MCF 10A (cell line): Measurements from ENCODE around the gene DNAJC2. TPM values are rescaled to one million over a fixed set of nuclear protein-coding genes. Genes with fewer than 3 reads are reported as not detected.

ENCODE experiments used
- BruUV-seq: library from RNA; stranded (reverse); fragments of 400-500 nt; replicated peaks from 2 replicates; lab custom pipeline; 2021; lab: Mats Ljungman, UMichigan
- CTCF ChIA-PET: fragments of 300-600 bp; sonication (Branson Sonifier 250); formaldehyde crosslinking; extraction: SDS; loops from one replicate; lab custom pipeline; 2021; ENCODE audit warnings: antibody characterized with exemption, inconsistent platforms; lab: Yijun Ruan, JAX
- POLR2A ChIA-PET: fragments of 300-600, 350-650 bp; sonication (Branson Sonifier 250); formaldehyde crosslinking; extraction: SDS; loops from one replicate; lab custom pipeline; 2020; ENCODE audit warnings: antibody characterized with exemption, inconsistent platforms; lab: Yijun Ruan, JAX
- DNase-seq: peaks from one replicate; pipeline ENCODE4 v3.0.0-alpha.2; 2018; ENCODE audit not compliant: unreplicated experiment
- H3K27ac Mint-ChIP-seq: one replicate; pipeline ENCODE4 v1.8.0; 2022; ENCODE audit warnings: mild to moderate bottlenecking, low read depth, mixed read lengths; ENCODE audit not compliant: unreplicated experiment
- H3K27me3 Mint-ChIP-seq: one replicate; pipeline ENCODE4 v1.8.0; 2022; ENCODE audit warnings: mixed read lengths; ENCODE audit not compliant: insufficient read depth, unreplicated experiment
- H3K36me3 Mint-ChIP-seq: one replicate; pipeline ENCODE4 v1.8.0; 2022; ENCODE audit warnings: mild to moderate bottlenecking, moderate library complexity, mixed read lengths; ENCODE audit not compliant: insufficient read depth, unreplicated experiment
- H3K4me1 Mint-ChIP-seq: one replicate; pipeline ENCODE4 v1.8.0; 2022; ENCODE audit warnings: mixed read lengths; ENCODE audit not compliant: insufficient read depth, unreplicated experiment
- H3K4me3 Mint-ChIP-seq: one replicate; pipeline ENCODE4 v1.8.0; 2022; ENCODE audit warnings: mild to moderate bottlenecking, moderate library complexity, mixed read lengths; ENCODE audit not compliant: unreplicated experiment
- H3K9me3 Mint-ChIP-seq: one replicate; pipeline ENCODE4 v1.8.0; 2022; ENCODE audit warnings: mixed read lengths; ENCODE audit not compliant: unreplicated experiment
- intact Hi-C: fragments of 100-400 bp; cut with micrococcal nuclease; formaldehyde crosslinking; loops from 2 replicates; pipeline ENCODE4 v1.14.1; 2022
- total RNA-seq: library from RNA; stranded (reverse); gene quantifications from 2 replicates; pipeline ENCODE4 v1.2.3, GENCODE V29; 2022
- TF ChIP-seq, protein P1 (sequence below): fragments of 200-600 bp; IDR thresholded peaks from one replicate; pipeline ENCODE4 v1.8.0; 2022; ENCODE audit warnings: antibody characterized with exemption, mild to moderate bottlenecking; ENCODE audit not compliant: unreplicated experiment

Gene DNAJC2
- total RNA-seq, 1 experiment from 2014 or later = 58.2 TPM

DNA sequence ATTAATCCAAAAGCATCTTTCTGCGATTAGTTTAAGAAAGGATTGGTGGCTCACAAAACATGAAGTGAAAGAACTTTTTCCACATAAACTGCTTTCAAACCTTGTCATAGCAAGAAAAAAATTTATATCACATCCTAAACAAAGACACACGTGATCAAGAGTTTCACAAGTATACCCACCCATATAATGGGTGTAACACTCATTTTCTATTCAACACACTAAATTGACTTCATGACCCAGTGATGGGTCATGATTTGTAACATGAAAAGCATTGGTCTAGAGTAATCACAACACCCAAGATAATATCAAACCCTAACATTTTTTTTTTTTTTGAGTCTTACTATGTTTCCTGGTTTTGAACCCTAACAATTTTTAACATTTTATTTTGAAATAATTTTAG, 29.7 kb downstream of the DNAJC2 start:
- intact Hi-C loops = no loop called here
- Mint-ChIP-seq H3K27ac (no peak overlapping the region), H3K4me1 (no peaks in the 10 kb centered on the region), H3K4me3 (no peak overlapping the region), H3K27me3 (no peaks in the 10 kb centered on the region), H3K36me3 (peaks cover 97% of the 10 kb centered on the region), H3K9me3 (no peaks in the 10 kb centered on the region)
- ChIA-PET CTCF (interaction anchor here (1.3 kb wide), 1 partner anchor 19 kb away, joined by 3 read pairs; no protein-coding TSS in a partner anchor), POLR2A (interaction anchor here (0.6 kb wide), 1 partner anchor 14 kb away, joined by 3 read pairs; no protein-coding TSS in a partner anchor)
- no TSS peak for BruUV-seq
- TF ChIP-seq, protein P1, sequence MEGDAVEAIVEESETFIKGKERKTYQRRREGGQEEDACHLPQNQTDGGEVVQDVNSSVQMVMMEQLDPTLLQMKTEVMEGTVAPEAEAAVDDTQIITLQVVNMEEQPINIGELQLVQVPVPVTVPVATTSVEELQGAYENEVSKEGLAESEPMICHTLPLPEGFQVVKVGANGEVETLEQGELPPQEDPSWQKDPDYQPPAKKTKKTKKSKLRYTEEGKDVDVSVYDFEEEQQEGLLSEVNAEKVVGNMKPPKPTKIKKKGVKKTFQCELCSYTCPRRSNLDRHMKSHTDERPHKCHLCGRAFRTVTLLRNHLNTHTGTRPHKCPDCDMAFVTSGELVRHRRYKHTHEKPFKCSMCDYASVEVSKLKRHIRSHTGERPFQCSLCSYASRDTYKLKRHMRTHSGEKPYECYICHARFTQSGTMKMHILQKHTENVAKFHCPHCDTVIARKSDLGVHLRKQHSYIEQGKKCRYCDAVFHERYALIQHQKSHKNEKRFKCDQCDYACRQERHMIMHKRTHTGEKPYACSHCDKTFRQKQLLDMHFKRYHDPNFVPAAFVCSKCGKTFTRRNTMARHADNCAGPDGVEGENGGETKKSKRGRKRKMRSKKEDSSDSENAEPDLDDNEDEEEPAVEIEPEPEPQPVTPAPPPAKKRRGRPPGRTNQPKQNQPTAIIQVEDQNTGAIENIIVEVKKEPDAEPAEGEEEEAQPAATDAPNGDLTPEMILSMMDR = no peak
- no peak for DNase-seq

DNA sequence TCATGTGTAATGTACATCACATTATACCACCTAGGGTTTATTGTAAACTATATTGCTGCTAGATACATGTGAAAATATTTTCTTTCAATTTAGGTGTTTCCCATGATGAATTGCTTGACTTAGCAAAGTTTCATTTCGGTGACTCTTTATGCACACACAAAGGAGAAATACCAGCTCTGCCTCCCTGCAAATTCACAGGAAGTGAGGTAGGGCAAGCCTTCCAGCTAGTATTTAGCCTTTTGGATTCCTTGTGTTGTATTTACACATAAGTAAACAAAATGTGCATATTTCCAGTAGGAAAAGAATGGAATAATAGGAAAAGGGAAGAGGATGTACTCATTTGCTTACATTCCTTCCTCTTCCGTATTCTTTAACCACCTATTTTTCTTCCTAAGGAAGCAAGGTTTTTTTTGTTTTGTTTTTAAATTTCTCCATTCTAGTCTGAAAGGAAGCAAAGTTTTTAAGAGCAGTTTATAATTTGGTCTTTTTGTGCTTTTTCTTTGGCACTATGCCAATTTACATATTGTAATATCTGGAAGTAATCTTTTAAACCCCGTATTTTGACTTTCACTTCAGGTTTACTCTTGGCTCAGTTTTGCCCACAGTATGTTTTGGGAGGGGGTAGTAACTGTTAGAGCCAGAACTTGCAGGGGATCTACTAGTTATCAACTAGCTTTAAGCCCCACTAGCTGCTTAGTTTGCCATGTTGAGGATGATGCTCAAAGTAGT, 36.9 kb downstream of the DNAJC2 start:
- no peaks in the 10 kb centered on the region for H3K9me3 Mint-ChIP-seq
- no peaks in the 10 kb centered on the region for H3K27me3 Mint-ChIP-seq
- TF ChIP-seq, protein P1 = no peak
- no peak overlapping the region for H3K4me3 Mint-ChIP-seq
- no peaks in the 10 kb centered on the region for H3K4me1 Mint-ChIP-seq
- BruUV-seq = no TSS peak
- intact Hi-C loops = no loop called here
- no peak for DNase-seq
- ChIA-PET CTCF (interaction anchor here (0.5 to 1.5 kb wide), 5 partner anchors 8 to 720 kb away, joined by 3 to 7 read pairs (median 3); partner anchors contain the start of gene PMPCB), POLR2A (interaction anchor here (1.0 to 1.4 kb wide), 5 partner anchors 10 to 1656 kb away, joined by 3 to 4 read pairs (median 3); partner anchors contain the start of gene PMPCB)
- H3K27ac Mint-ChIP-seq = no peak overlapping the region
- peaks cover 100% of the 10 kb centered on the region for H3K36me3 Mint-ChIP-seq

DNA sequence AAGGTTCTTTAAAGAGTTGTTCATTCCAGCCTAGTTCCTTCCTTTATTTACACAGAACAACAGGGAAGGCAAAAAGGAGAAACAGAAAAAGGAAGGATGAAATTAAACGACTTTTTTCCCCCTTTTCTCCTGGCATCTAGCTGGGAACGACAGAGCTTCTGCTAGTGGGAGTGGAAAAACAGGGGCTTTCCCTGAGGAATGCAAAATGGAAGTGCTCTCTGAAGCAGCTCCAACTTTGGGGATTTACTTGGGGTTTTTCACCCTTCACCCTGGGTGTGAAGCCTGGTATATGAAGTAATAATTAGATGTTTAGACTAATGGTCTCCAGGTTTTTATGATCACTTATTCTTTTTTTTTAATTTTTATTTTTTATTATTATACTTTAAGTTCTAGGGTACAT, 43.1 kb downstream of the DNAJC2 start:
- BruUV-seq = no TSS peak
- no peak for DNase-seq
- TF ChIP-seq, protein P1 = no peak
- Mint-ChIP-seq H3K36me3 (peaks cover 82% of the 10 kb centered on the region), H3K4me1 (no peaks in the 10 kb centered on the region), H3K27ac (no peak overlapping the region), H3K4me3 (no peak overlapping the region), H3K27me3 (no peaks in the 10 kb centered on the region), H3K9me3 (no peaks in the 10 kb centered on the region)
- CTCF ChIA-PET = no interaction called here
- intact Hi-C loops = no loop called here
- POLR2A ChIA-PET = interaction anchor here (1.4 kb wide), 1 partner anchor 46 kb away, joined by 4 read pairs; the partner anchor contains the start of gene PSMC2

DNA sequence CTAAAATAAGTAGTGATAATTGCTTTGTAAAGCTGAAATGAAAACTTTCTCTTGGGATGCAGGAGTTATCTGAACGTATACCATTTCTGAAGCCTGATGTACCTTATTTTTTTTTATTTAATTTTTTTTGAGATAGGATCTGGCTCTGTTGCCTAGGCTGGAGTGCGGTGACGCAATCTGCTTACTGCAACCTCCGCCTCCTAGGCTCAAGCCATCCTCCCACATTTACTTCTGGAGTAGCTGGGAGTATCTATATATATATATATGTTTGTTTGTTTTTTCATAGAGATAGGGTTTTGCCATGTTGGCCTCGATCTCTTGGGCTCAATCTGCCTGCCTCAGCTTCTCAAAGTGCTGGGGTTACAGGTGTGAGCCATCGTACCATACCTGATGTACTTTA, 44.9 kb downstream of the DNAJC2 start:
- CTCF ChIA-PET = interaction anchor here (0.6 to 1.4 kb wide), 5 partner anchors 8 to 154 kb away, joined by 3 to 6 read pairs (median 4); no protein-coding TSS in a partner anchor
- peaks cover 64% of the 10 kb centered on the region for H3K36me3 Mint-ChIP-seq

More for the DNA sequence above, 44.9 kb downstream of the DNAJC2 start:
- no peak for DNase-seq
- Mint-ChIP-seq H3K27ac (no peak overlapping the region), H3K4me1 (no peaks in the 10 kb centered on the region), H3K9me3 (no peaks in the 10 kb centered on the region), H3K27me3 (no peaks in the 10 kb centered on the region), H3K4me3 (no peak overlapping the region)
- no TSS peak for BruUV-seq
- intact Hi-C loops = loop anchor here (10.0 kb wide), 2 partner anchors 45 to 1615 kb away; partner anchors contain the start of genes DNAJC2 and PSMC2
- POLR2A ChIA-PET = interaction anchor here (1.6 to 2.6 kb wide), 3 partner anchors 14 to 48 kb away, joined by 6 to 12 read pairs (median 7); partner anchors contain the start of genes DNAJC2 and PSMC2
- TF ChIP-seq, protein P1 = no peak
